Subcutaneous adipose tissue (tissue), 4 donors: ENCODE data around the gene ID1. TPM values are rescaled to one million over a fixed set of nuclear protein-coding genes. Genes with fewer than 3 reads are reported as not detected.

Experiments
- total RNA-seq, 4 donors: library from RNA; depleted of rRNA; stranded (reverse); fragments of >200 nt; gene quantifications; one replicate each; pipeline ENCODE4 v1.1.0, GENCODE V29; 2016
- TF ChIP-seq, protein P1 (sequence below): fragments of 450-650 bp; IDR thresholded peaks from one replicate; pipeline ENCODE4 v1.5.1; 2016; ENCODE audit warnings: low read depth, mild to moderate bottlenecking, control low read depth, antibody characterized with exemption, moderate library complexity

ID1 gene
- total RNA-seq, 4 donors from 2014 or later, result 162 to 666 (median 229) TPM

GRCh38 chr20:31630187-31630790, 25.2 kb downstream of the ID1 start:
- TF ChIP-seq, protein P1, sequence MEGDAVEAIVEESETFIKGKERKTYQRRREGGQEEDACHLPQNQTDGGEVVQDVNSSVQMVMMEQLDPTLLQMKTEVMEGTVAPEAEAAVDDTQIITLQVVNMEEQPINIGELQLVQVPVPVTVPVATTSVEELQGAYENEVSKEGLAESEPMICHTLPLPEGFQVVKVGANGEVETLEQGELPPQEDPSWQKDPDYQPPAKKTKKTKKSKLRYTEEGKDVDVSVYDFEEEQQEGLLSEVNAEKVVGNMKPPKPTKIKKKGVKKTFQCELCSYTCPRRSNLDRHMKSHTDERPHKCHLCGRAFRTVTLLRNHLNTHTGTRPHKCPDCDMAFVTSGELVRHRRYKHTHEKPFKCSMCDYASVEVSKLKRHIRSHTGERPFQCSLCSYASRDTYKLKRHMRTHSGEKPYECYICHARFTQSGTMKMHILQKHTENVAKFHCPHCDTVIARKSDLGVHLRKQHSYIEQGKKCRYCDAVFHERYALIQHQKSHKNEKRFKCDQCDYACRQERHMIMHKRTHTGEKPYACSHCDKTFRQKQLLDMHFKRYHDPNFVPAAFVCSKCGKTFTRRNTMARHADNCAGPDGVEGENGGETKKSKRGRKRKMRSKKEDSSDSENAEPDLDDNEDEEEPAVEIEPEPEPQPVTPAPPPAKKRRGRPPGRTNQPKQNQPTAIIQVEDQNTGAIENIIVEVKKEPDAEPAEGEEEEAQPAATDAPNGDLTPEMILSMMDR, result no peak

DNA sequence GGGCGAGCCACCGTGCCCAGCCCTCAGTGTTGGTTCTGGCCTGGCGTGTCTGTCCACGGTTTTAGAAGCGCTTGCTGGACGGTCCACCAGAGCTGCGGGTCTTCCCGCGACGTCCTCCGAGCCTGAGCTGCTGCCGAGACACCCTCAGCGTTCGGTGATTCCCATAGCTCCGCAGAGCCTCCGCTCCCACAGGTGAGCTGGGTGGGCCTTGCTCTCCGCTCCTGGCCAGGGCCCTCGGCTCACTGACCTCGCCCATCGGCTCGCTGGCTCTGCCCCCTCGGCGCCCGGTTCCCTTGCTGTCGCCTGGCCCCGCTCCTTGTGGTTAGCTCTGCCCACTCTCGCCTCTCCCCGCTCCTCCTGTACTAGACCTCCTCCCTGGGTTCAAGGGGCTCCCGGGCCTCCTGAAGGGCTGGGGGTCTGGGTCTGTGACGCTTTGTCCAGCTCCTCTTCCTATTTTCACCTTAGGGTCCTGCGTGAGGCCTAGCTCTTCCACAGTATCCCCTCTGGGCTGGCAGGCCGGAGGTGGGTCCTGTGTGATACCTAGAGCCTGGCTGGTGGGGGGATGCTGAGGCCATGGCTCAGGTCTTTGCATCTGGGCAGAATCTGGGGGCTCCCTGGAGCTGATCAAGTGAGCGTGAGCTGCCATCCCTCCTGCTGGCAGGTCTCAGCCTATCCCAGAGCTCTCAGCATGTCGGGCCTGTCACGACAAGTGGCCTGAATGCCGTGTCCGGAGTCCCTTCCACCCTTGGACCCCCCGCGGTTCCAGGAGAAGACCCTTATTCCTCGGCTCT, 27.7 kb downstream of the ID1 start:
- TF ChIP-seq, protein P1, result no peak

- TF ChIP-seq, protein P1, result no peak
These were observed 28.3 kb downstream of the ID1 start for GRCh38 chr20:31633339-31633914.

DNA sequence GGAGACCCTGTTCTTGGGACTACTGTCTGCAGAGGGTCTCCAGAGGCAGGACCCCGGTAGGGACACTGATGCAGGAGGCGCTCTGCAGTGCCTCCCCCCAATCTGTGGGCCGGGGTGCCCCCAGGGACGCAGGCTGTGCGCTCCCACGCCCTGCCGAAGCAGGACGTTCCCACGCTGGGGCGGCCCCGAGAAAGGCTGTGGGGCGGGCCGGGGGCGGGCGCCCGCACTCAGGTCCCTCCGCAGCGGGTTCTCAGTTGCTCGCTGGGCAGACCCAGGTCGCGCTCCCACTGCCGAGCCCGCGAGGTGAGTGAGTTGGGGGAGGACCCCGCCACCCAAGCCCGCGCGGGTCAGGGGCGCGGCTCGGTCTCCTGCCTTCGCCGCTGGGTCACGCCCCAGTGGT, 32.6 kb downstream of the ID1 start, which contains the start of gene COX4I2:
TSS of gene COX4I2 (plus strand) at position 253 of the 400 bp plus-strand sequence. CDS start 1,106 bp downstream, outside the sequence.
- TF ChIP-seq, protein P1, result no peak

DNA sequence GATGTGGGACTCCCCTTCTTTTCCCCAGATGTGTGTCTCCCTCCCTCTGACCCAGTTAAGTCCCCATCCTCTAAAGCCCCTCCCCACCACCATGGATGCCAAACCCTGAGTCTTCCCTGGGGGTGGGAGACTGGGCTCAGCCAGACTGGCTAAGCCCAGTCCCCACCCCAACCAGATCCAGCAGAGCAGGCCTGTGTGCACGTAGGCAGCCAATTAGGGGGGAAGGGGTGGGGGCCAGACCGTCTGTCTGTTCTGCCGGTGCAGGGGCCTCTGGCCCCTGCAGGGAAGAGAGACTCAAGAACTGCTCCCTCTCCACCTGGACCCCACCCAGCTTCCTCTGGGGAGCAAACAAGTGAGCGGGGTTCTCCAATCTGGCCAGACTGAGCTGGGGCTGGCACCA, 33.2 kb downstream of the ID1 start:
- TF ChIP-seq, protein P1, result no peak

DNA sequence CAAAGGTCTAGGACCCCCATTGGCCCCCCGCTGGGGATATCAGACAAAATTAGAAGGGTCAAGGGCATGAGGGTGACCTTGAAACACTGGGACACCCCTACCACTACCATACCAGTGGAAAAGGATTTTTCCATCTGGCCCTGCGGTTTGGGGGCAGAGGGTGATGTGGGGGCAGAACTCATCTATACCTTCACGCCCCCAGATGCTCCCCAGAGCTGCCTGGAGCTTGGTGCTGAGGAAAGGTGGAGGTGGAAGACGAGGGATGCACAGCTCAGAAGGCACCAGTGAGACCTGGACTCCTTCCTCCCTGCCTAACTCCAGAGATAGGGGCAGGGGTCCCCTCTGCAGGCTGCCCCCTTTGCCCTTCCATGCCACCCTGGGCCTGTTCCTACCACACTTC, 33.7 kb downstream of the ID1 start:
- TF ChIP-seq, protein P1, result no peak

- TF ChIP-seq, protein P1, result no peak
These were observed 35.2 kb downstream of the ID1 start for GRCh38 chr20:31640259-31640658.
